HepG2 (cell line): Measurements from ENCODE around the gene CHN2. TPM values are rescaled to one million over a fixed set of nuclear protein-coding genes. Genes with fewer than 3 reads are reported as not detected.

Experiments used
- DMTF1 ChIP-seq: sonication (generic); formaldehyde crosslinking; IDR thresholded peaks from 2 replicates; pipeline ENCODE4 v1.4.0; 2020; ENCODE audit warnings: mild to moderate bottlenecking, missing genetic modification reagents
- EHMT2 ChIP-seq: fragments of 200-600 bp; sonication (generic); IDR thresholded peaks from 2 replicates; pipeline ENCODE4 v1.7.0; 2017; ENCODE audit warnings: antibody characterized with exemption, low read depth, low read length, borderline replicate concordance
- FOXK1 ChIP-seq: sonication (generic); formaldehyde crosslinking; IDR thresholded peaks from 2 replicates; pipeline ENCODE4 v1.4.0; 2020; ENCODE audit warnings: low read depth, missing genetic modification reagents, borderline replicate concordance
- NCOA2 ChIP-seq: sonication (generic); formaldehyde crosslinking; IDR thresholded peaks from 2 replicates; pipeline ENCODE4 v1.8.0; 2022; ENCODE audit warnings: inconsistent platforms
- NPAS2 ChIP-seq: sonication (generic); formaldehyde crosslinking; IDR thresholded peaks from 2 replicates; pipeline ENCODE4 v1.8.0; 2022; ENCODE audit warnings: mild to moderate bottlenecking, missing genetic modification reagents, borderline replicate concordance
- NR2F1 ChIP-seq, 2 experiments: fragments of 450-650 bp in 1 of 2; formaldehyde crosslinking in 1 of 2; IDR thresholded peaks; 2 replicates each; pipeline versions ENCODE4 v1.5.0 to v1.6.1; 2016 to 2020; ENCODE audit warnings: mild to moderate bottlenecking in 1 of 2, missing compliant biosample characterization in 1 of 2, missing genetic modification reagents in 1 of 2, moderate library complexity in 1 of 2
- PAF1 ChIP-seq: IDR thresholded peaks from 2 replicates; pipeline ENCODE4 v1.6.1; 2016; ENCODE audit warnings: missing genetic modification reagents, missing compliant biosample characterization
- POLR2AphosphoS5 ChIP-seq: IDR thresholded peaks from 2 replicates; pipeline ENCODE4 v1.6.1; 2012; ENCODE audit warnings: low read depth, low read length
- SOX5 ChIP-seq: IDR thresholded peaks from 2 replicates; pipeline ENCODE4 v1.6.1; 2016; ENCODE audit warnings: borderline replicate concordance
- TAF1 ChIP-seq: sonication (generic); formaldehyde crosslinking; IDR thresholded peaks from 2 replicates; pipeline ENCODE4 v1.4.0; 2020; ENCODE audit warnings: missing genetic modification reagents
- TARDBP ChIP-seq: sonication (generic); formaldehyde crosslinking; IDR thresholded peaks from 2 replicates; pipeline ENCODE4 v1.8.0; 2022; ENCODE audit warnings: mild to moderate bottlenecking, missing genetic modification reagents
- TEAD2 ChIP-seq: sonication (generic); formaldehyde crosslinking; IDR thresholded peaks from 2 replicates; pipeline ENCODE4 v1.9.0; 2021; ENCODE audit warnings: missing genetic modification reagents
- ZFP1 ChIP-seq: IDR thresholded peaks from 2 replicates; pipeline ENCODE4 v1.6.1; 2016
- ZMYM3 ChIP-seq: sonication (generic); formaldehyde crosslinking; IDR thresholded peaks from 2 replicates; pipeline ENCODE4 v1.5.1; 2020; ENCODE audit warnings: mild to moderate bottlenecking, missing genetic modification reagents
- ZNF232 ChIP-seq: sonication (generic); formaldehyde crosslinking; IDR thresholded peaks from 2 replicates; pipeline ENCODE4 v1.4.0; 2020; ENCODE audit warnings: missing genetic modification reagents, borderline replicate concordance
- ZNF275 ChIP-seq: sonication (generic); formaldehyde crosslinking; IDR thresholded peaks from 2 replicates; pipeline ENCODE4 v1.8.0; 2022; ENCODE audit warnings: missing genetic modification reagents, mild to moderate bottlenecking, inconsistent platforms, borderline replicate concordance
- ZNF546 ChIP-seq: sonication (generic); formaldehyde crosslinking; conservative IDR thresholded peaks from 2 replicates; pipeline ENCODE4 v1.8.1; 2023; ENCODE audit warnings: mild to moderate bottlenecking, missing genetic modification reagents
- ZNF674 ChIP-seq: sonication (generic); formaldehyde crosslinking; IDR thresholded peaks from 2 replicates; pipeline ENCODE4 v1.5.0; 2020; ENCODE audit warnings: low read depth, mild to moderate bottlenecking, missing genetic modification reagents
- ZNF776 ChIP-seq: sonication (generic); formaldehyde crosslinking; IDR thresholded peaks from 2 replicates; pipeline ENCODE4 v1.4.0; 2020; ENCODE audit warnings: mild to moderate bottlenecking, missing genetic modification reagents
- polyA plus RNA-seq, 8 experiments: library from polyadenylated mRNA; depleted of rRNA in 3 of 8; stranded (reverse) in 7 of 8; unstranded in 1 of 8; fragments of >200 nt; fragmentation: Illumina TruSeq in 4 of 8; extraction: Trizol in 4 of 8; gene quantifications; 2 replicates each; pipeline versions ENCODE4 v1.2.1 to v1.2.3, GENCODE V29; 2011 to 2016; ENCODE audit warnings: low read depth in 4 of 8, missing spikeins in 1 of 8, mixed read lengths in 1 of 8; ENCODE audit not compliant: insufficient read depth in 1 of 8
- total RNA-seq, 5 experiments: library from RNA; depleted of rRNA; stranded (reverse); fragments of >200 nt; fragmentation: Illumina TruSeq; extraction: Trizol; gene quantifications; 2 replicates each; pipeline ENCODE4 v1.2.3, GENCODE V29; 2016; ENCODE audit warnings: low read depth in 1 of 5
- TF ChIP-seq, protein P1 (sequence below): sonication (generic); formaldehyde crosslinking; IDR thresholded peaks from 2 replicates; pipeline ENCODE4 v1.5.0; 2020; ENCODE audit warnings: mild to moderate bottlenecking, missing genetic modification reagents
- TF ChIP-seq, protein P2 (sequence below): sonication (generic); formaldehyde crosslinking; IDR thresholded peaks from 2 replicates; pipeline ENCODE4 v1.5.0; 2020; ENCODE audit warnings: mild to moderate bottlenecking, missing genetic modification reagents, borderline replicate concordance
- TF ChIP-seq, protein P3 (sequence below): sonication (generic); formaldehyde crosslinking; IDR thresholded peaks from 2 replicates; pipeline ENCODE4 v1.4.0; 2020; ENCODE audit warnings: mild to moderate bottlenecking, missing genetic modification reagents

The CHN2 gene
- total and polyA plus RNA-seq, 2 of the 13 experiments (the other 11 are each of a cell fraction or from before 2014, with no cell fraction given), result 23.5 to 30.5 TPM

DNA sequence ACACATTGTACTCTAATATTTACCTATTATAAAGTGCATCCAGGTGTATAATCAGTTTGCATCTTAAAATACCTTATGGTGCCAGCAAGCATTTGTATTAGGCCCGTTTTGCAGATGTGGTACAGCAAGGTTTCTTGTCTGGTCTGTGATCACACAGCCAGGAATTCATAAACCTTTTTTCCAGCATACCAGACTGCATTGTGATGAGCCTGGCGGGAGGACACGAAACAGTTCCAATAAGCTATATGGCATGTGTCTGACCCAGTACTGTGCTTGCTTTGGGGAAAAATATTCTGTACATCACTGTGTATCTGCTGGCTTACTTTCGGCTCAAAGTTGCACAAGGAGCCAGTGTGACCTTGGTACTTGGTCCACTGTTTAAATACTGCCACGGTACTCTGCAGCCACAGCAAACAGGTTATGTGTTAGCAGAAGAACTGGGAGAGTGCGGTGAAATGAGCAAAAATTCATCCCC is 36.3 kb downstream of the CHN2 start (continued):
- TF ChIP-seq DMTF1 (CRISPR knock-in tag) (no peak), NR2F1 (CRISPR knock-in tag; IDR thresholded peaks at IDR 0.05) (peak in 1 of 2 experiments; percentile 36; a peak in 2 of 4 replicates), ZNF232 (peak; percentile 70; the same call in 1 of the 2 replicates), TAF1 (CRISPR knock-in tag) (no peak), NCOA2 (CRISPR knock-in tag) (peak; percentile 86), ZMYM3 (peak; percentile 92), ZNF546 (CRISPR knock-in tag) (no peak), POLR2AphosphoS5 (no peak), NPAS2 (CRISPR knock-in tag) (no peak), TEAD2 (CRISPR knock-in tag) (no peak), ZNF776 (no peak), ZNF275 (CRISPR knock-in tag) (no peak), ZFP1 (CRISPR knock-in tag) (no peak), ZNF674 (CRISPR knock-in tag) (no peak), EHMT2 (no peak), FOXK1 (CRISPR knock-in tag) (peak; percentile 56; the same call in 1 of the 2 replicates), TARDBP (peak; percentile 36; the same call in 1 of the 2 replicates), PAF1 (CRISPR knock-in tag) (no peak), SOX5 (CRISPR knock-in tag) (peak; percentile 83)
- TF ChIP-seq, protein P1, sequence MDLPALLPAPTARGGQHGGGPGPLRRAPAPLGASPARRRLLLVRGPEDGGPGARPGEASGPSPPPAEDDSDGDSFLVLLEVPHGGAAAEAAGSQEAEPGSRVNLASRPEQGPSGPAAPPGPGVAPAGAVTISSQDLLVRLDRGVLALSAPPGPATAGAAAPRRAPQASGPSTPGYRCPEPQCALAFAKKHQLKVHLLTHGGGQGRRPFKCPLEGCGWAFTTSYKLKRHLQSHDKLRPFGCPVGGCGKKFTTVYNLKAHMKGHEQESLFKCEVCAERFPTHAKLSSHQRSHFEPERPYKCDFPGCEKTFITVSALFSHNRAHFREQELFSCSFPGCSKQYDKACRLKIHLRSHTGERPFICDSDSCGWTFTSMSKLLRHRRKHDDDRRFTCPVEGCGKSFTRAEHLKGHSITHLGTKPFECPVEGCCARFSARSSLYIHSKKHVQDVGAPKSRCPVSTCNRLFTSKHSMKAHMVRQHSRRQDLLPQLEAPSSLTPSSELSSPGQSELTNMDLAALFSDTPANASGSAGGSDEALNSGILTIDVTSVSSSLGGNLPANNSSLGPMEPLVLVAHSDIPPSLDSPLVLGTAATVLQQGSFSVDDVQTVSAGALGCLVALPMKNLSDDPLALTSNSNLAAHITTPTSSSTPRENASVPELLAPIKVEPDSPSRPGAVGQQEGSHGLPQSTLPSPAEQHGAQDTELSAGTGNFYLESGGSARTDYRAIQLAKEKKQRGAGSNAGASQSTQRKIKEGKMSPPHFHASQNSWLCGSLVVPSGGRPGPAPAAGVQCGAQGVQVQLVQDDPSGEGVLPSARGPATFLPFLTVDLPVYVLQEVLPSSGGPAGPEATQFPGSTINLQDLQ, result 0 out of 2 replicates have a peak, but pooled peaks have one; percentile 37
- TF ChIP-seq, protein P2, sequence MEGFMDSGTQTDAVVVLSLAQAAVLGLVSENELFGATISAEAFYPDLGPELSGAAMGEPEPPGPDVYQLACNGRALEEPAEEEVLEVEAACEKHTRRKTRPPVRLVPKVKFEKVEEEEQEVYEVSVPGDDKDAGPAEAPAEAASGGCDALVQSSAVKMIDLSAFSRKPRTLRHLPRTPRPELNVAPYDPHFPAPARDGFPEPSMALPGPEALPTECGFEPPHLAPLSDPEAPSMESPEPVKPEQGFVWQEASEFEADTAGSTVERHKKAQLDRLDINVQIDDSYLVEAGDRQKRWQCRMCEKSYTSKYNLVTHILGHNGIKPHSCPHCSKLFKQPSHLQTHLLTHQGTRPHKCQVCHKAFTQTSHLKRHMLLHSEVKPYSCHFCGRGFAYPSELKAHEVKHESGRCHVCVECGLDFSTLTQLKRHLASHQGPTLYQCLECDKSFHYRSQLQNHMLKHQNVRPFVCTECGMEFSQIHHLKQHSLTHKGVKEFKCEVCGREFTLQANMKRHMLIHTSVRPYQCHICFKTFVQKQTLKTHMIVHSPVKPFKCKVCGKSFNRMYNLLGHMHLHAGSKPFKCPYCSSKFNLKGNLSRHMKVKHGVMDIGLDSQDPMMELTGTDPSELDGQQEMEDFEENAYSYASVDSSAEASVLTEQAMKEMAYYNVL (CRISPR knock-in tag), result peak; percentile 91
- TF ChIP-seq, protein P3, sequence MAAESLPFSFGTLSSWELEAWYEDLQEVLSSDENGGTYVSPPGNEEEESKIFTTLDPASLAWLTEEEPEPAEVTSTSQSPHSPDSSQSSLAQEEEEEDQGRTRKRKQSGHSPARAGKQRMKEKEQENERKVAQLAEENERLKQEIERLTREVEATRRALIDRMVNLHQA (CRISPR knock-in tag), result no peak
